ENCODE data around the gene TEX19. TPM values are rescaled to one million over a fixed set of nuclear protein-coding genes. Genes with fewer than 3 reads are reported as not detected.
"Not testable (repeated sequence)": the region's sequence is repeated elsewhere in the genome, so short reads cannot be mapped to it uniquely, and the experiment has no call there.

Gene TEX19
- total RNA-seq, 1 donor from 2014 or later: not detected

- no peaks in the 10 kb centered on the region for H3K27me3 Mint-ChIP-seq (ENCODE audit: low read depth)
- DNase-seq (ENCODE audit: low spot score): no peak
- no peak overlapping the region for H3K27ac Mint-ChIP-seq
- peaks cover 21% of the 10 kb centered on the region for H3K36me3 Mint-ChIP-seq (ENCODE audit: low read depth)
- peaks cover 12% of the 10 kb centered on the region for H3K4me1 Mint-ChIP-seq (ENCODE audit: low read depth)
- H3K9me3 Mint-ChIP-seq: no peaks in the 10 kb centered on the region
- no peak overlapping the region for H3K4me3 Mint-ChIP-seq (ENCODE audit: low read depth)
- intact Hi-C loops (cut with micrococcal nuclease): no loop called here
These were observed 41.2 kb downstream of the TEX19 start for GRCh38 chr17:82400206-82400605.

- no peaks in the 10 kb centered on the region for H3K27me3 Mint-ChIP-seq (ENCODE audit: low read depth)
These were observed 41.8 kb downstream of the TEX19 start for GRCh38 chr17:82400830-82401229.

GRCh38 chr17:82402865-82403264 lies 43.8 kb downstream of the TEX19 start:
- Mint-ChIP-seq H3K9me3 (no peaks in the 10 kb centered on the region), H3K4me1 (ENCODE audit: low read depth) (peaks cover 19% of the 10 kb centered on the region), H3K27me3 (ENCODE audit: low read depth) (no peaks in the 10 kb centered on the region), H3K36me3 (ENCODE audit: low read depth) (peaks cover 32% of the 10 kb centered on the region), H3K27ac (no peak overlapping the region), H3K4me3 (ENCODE audit: low read depth) (no peak overlapping the region)
- intact Hi-C loops (cut with micrococcal nuclease): no loop called here
- DNase-seq (ENCODE audit: low spot score): no peak

More at GRCh38 chr17:82400830-82401229, 41.8 kb downstream of the TEX19 start:
- H3K27ac Mint-ChIP-seq: peak overlapping the region; percentile 9
- intact Hi-C loops (cut with micrococcal nuclease): no loop called here
- peak; percentile 49 for DNase-seq (ENCODE audit: low spot score)
- H3K9me3 Mint-ChIP-seq: no peaks in the 10 kb centered on the region
- peaks cover 23% of the 10 kb centered on the region for H3K36me3 Mint-ChIP-seq (ENCODE audit: low read depth)
- peak overlapping the region; percentile 63 for H3K4me3 Mint-ChIP-seq (ENCODE audit: low read depth)
- H3K4me1 Mint-ChIP-seq (ENCODE audit: low read depth): peaks cover 12% of the 10 kb centered on the region

- Mint-ChIP-seq H3K27me3 (ENCODE audit: low read depth) (no peaks in the 10 kb centered on the region), H3K27ac (no peak overlapping the region), H3K9me3 (no peaks in the 10 kb centered on the region), H3K4me1 (ENCODE audit: low read depth) (peaks cover 21% of the 10 kb centered on the region), H3K36me3 (ENCODE audit: low read depth) (peaks cover 32% of the 10 kb centered on the region), H3K4me3 (ENCODE audit: low read depth) (no peak overlapping the region)
- no peak for DNase-seq (ENCODE audit: low spot score)
- intact Hi-C loops (cut with micrococcal nuclease): no loop called here
These were observed 44.9 kb downstream of the TEX19 start for GRCh38 chr17:82403662-82404660.

GRCh38 chr17:82405051-82405450 lies 46.0 kb downstream of the TEX19 start:
- no peak for DNase-seq (ENCODE audit: low spot score)
- H3K4me3 Mint-ChIP-seq (ENCODE audit: low read depth): no peak overlapping the region

GRCh38 chr17:82406131-82406671 lies 47.2 kb downstream of the TEX19 start:
- no peak for DNase-seq (ENCODE audit: low spot score)
- no peak overlapping the region for H3K4me3 Mint-ChIP-seq (ENCODE audit: low read depth)
- H3K9me3 Mint-ChIP-seq: no peaks in the 10 kb centered on the region
- H3K27me3 Mint-ChIP-seq (ENCODE audit: low read depth): no peaks in the 10 kb centered on the region
- peaks cover 13% of the 10 kb centered on the region for H3K4me1 Mint-ChIP-seq (ENCODE audit: low read depth)
- H3K27ac Mint-ChIP-seq: no peak overlapping the region
- intact Hi-C loops (cut with micrococcal nuclease): no loop called here
- peaks cover 29% of the 10 kb centered on the region for H3K36me3 Mint-ChIP-seq (ENCODE audit: low read depth)

More at GRCh38 chr17:82405051-82405450, 46.0 kb downstream of the TEX19 start:
- H3K4me1 Mint-ChIP-seq (ENCODE audit: low read depth): peaks cover 20% of the 10 kb centered on the region
- H3K36me3 Mint-ChIP-seq (ENCODE audit: low read depth): peaks cover 32% of the 10 kb centered on the region
- intact Hi-C loops (cut with micrococcal nuclease): no loop called here
- H3K27ac Mint-ChIP-seq: no peak overlapping the region
- no peaks in the 10 kb centered on the region for H3K9me3 Mint-ChIP-seq
- H3K27me3 Mint-ChIP-seq (ENCODE audit: low read depth): no peaks in the 10 kb centered on the region

- DNase-seq (ENCODE audit: low spot score): no peak
- H3K27ac Mint-ChIP-seq: no peak overlapping the region
- peaks cover 24% of the 10 kb centered on the region for H3K36me3 Mint-ChIP-seq (ENCODE audit: low read depth)
- peaks cover 10% of the 10 kb centered on the region for H3K4me1 Mint-ChIP-seq (ENCODE audit: low read depth)
- no peaks in the 10 kb centered on the region for H3K9me3 Mint-ChIP-seq
- H3K27me3 Mint-ChIP-seq (ENCODE audit: low read depth): no peaks in the 10 kb centered on the region
- H3K4me3 Mint-ChIP-seq (ENCODE audit: low read depth): no peak overlapping the region
- intact Hi-C loops (cut with micrococcal nuclease): no loop called here
These were observed 48.2 kb downstream of the TEX19 start for GRCh38 chr17:82407255-82407654.

GRCh38 chr17:82408288-82408937 lies 49.4 kb downstream of the TEX19 start:
- Mint-ChIP-seq H3K9me3 (no peaks in the 10 kb centered on the region), H3K36me3 (ENCODE audit: low read depth) (peaks cover 21% of the 10 kb centered on the region), H3K4me3 (ENCODE audit: low read depth) (no peak overlapping the region), H3K27ac (no peak overlapping the region), H3K27me3 (ENCODE audit: low read depth) (no peaks in the 10 kb centered on the region), H3K4me1 (ENCODE audit: low read depth) (peaks cover 8% of the 10 kb centered on the region)
- intact Hi-C loops (cut with micrococcal nuclease): no loop called here
- DNase-seq (ENCODE audit: low spot score): no peak

- DNase-seq (ENCODE audit: low spot score): no peak
- no peak overlapping the region for H3K4me3 Mint-ChIP-seq (ENCODE audit: low read depth)
- no peaks in the 10 kb centered on the region for H3K9me3 Mint-ChIP-seq
- no peaks in the 10 kb centered on the region for H3K27me3 Mint-ChIP-seq (ENCODE audit: low read depth)
- no peak overlapping the region for H3K27ac Mint-ChIP-seq
- intact Hi-C loops (cut with micrococcal nuclease): no loop called here
- H3K36me3 Mint-ChIP-seq (ENCODE audit: low read depth): peaks cover 16% of the 10 kb centered on the region
- H3K4me1 Mint-ChIP-seq (ENCODE audit: low read depth): peaks cover 8% of the 10 kb centered on the region
These were observed 49.9 kb downstream of the TEX19 start for GRCh38 chr17:82408938-82409318.

GRCh38 chr17:82410014-82410716 lies 51.1 kb downstream of the TEX19 start:
- peaks cover 18% of the 10 kb centered on the region for H3K36me3 Mint-ChIP-seq (ENCODE audit: low read depth)
- intact Hi-C loops (cut with micrococcal nuclease): loop anchor here (10.0 kb wide), 2 partner anchors 175 to 375 kb away; partner anchors contain the start of genes DCXR and RAC3
- H3K27ac Mint-ChIP-seq: no peak overlapping the region
- peaks cover 15% of the 10 kb centered on the region for H3K4me1 Mint-ChIP-seq (ENCODE audit: low read depth)
- H3K27me3 Mint-ChIP-seq (ENCODE audit: low read depth): no peaks in the 10 kb centered on the region
- DNase-seq (ENCODE audit: low spot score): no peak
- no peaks in the 10 kb centered on the region for H3K9me3 Mint-ChIP-seq
- no peak overlapping the region for H3K4me3 Mint-ChIP-seq (ENCODE audit: low read depth)

GRCh38 chr17:82411396-82412053 lies 52.5 kb downstream of the TEX19 start:
- intact Hi-C loops (cut with micrococcal nuclease): loop anchor here (10.0 kb wide), 2 partner anchors 177 to 377 kb away; partner anchors contain the start of genes DCXR and RAC3
- peaks cover 18% of the 10 kb centered on the region for H3K4me1 Mint-ChIP-seq (ENCODE audit: low read depth)
- peaks cover 13% of the 10 kb centered on the region for H3K36me3 Mint-ChIP-seq (ENCODE audit: low read depth)
- no peak overlapping the region for H3K27ac Mint-ChIP-seq
- H3K9me3 Mint-ChIP-seq: no peaks in the 10 kb centered on the region
- H3K4me3 Mint-ChIP-seq (ENCODE audit: low read depth): no peak overlapping the region
- no peak for DNase-seq (ENCODE audit: low spot score)
- H3K27me3 Mint-ChIP-seq (ENCODE audit: low read depth): no peaks in the 10 kb centered on the region

GRCh38 chr17:82412081-82412480 lies 53.0 kb downstream of the TEX19 start:
- H3K4me1 Mint-ChIP-seq (ENCODE audit: low read depth): peaks cover 18% of the 10 kb centered on the region
- H3K9me3 Mint-ChIP-seq; H3K27ac Mint-ChIP-seq; H3K4me3 Mint-ChIP-seq (ENCODE audit: low read depth); H3K27me3 Mint-ChIP-seq (ENCODE audit: low read depth); DNase-seq (ENCODE audit: low spot score): not testable (repeated sequence)
- H3K36me3 Mint-ChIP-seq (ENCODE audit: low read depth): peaks cover 13% of the 10 kb centered on the region
- intact Hi-C loops (cut with micrococcal nuclease): loop anchor here (10.0 kb wide), 2 partner anchors 177 to 377 kb away; partner anchors contain the start of genes DCXR and RAC3
